Stimulated activated CD4-positive, alpha-beta T cell treated with anti-CD3 and anti-CD28 coated beads, Interleukin-1b, Interleukin-23, amount 100 ng/mL, for 48 hours (primary cell): ENCODE data around the gene MRGPRX3.

ENCODE experiments used
- DNase-seq: peaks from one replicate; pipeline ENCODE4 v3.0.0-alpha.2; 2020

The MRGPRX3 gene

DNA sequence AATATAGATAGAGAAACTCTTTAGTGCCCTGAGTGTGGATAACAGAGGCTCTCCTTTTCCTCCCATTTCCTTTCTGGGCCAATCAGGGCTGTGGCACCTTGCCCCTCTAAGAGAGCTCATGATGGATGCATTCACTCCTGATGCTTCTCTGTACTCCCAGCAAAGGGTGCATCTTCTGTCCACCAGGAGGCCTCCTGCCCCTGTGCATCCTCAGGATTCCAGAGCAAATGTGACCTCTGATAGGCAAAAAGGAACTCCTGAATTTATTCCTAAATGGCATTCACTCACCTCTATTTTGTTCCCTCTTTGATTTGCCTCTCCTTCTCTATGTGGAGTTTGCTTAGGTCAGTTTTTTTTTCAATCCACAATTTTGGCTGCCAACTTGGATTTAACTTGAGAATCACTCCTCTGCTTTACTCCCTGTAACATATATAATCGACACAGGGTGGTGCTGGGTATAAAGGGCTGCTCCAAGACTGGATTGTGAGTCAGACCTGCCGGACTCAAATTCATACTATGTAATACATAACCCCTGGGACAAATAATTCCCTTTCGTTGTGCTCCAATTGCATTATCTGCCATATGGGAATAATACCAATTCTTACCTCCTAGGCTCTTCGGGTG lies 39.1 kb downstream of the MRGPRX3 start:
- DNase-seq, result no peak

DNA sequence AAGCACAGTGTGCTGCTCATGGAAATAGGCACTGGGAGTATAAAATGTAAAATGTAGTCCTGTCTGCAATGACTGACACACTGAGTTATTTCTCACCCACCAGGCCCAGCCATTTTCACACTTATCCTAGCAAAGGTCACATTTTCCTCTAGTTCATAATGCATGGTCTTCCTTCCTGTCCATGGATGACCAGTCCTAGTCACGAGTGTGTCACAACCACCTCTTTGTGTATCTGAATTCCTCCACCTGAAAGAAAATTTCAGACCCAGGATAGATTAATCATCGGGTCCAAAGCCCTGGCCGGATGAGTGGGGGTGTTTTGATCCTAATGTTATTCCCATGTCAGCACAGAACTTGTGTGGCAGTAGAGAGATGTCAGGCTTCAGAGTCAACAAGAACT lies 40.3 kb downstream of the MRGPRX3 start, which contains the start of gene MRGPRX4:
MRGPRX4 (plus strand) TSS at position 172 of the 400 bp plus-strand sequence. CDS start 420 bp downstream, outside the sequence.
- no peak for DNase-seq

DNA sequence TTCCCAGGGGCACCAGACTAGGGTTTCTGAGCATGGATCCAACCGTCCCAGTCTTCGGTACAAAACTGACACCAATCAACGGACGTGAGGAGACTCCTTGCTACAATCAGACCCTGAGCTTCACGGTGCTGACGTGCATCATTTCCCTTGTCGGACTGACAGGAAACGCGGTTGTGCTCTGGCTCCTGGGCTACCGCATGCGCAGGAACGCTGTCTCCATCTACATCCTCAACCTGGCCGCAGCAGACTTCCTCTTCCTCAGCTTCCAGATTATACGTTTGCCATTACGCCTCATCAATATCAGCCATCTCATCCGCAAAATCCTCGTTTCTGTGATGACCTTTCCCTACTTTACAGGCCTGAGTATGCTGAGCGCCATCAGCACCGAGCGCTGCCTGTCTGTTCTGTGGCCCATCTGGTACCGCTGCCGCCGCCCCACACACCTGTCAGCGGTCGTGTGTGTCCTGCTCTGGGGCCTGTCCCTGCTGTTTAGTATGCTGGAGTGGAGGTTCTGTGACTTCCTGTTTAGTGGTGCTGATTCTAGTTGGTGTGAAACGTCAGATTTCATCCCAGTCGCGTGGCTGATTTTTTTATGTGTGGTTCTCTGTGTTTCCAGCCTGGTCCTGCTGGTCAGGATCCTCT lies 41.0 kb downstream of the MRGPRX3 start:
- DNase-seq, result no peak
